ENCODE measurements around the gene TMEM81.

DNA sequence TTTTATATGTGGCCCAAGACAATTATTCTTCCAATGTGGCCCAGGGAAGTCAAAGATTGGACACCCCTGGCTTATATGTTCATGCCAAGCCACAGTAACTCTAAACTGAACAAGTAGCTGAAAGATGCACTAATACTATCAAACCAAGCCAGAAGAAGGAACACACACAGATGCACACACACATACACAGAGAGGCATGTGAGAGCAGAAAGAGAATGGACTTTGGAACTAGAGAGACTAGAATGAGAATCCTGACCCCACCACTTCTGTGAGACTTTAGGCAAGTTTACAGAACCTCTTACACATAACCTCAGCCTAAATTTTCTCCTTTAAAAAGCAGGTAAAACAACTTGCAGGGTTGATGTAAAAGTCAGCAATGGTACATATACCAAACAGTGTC, 11.2 kb upstream of the TMEM81 start:
- TF ChIP-seq, protein P1, sequence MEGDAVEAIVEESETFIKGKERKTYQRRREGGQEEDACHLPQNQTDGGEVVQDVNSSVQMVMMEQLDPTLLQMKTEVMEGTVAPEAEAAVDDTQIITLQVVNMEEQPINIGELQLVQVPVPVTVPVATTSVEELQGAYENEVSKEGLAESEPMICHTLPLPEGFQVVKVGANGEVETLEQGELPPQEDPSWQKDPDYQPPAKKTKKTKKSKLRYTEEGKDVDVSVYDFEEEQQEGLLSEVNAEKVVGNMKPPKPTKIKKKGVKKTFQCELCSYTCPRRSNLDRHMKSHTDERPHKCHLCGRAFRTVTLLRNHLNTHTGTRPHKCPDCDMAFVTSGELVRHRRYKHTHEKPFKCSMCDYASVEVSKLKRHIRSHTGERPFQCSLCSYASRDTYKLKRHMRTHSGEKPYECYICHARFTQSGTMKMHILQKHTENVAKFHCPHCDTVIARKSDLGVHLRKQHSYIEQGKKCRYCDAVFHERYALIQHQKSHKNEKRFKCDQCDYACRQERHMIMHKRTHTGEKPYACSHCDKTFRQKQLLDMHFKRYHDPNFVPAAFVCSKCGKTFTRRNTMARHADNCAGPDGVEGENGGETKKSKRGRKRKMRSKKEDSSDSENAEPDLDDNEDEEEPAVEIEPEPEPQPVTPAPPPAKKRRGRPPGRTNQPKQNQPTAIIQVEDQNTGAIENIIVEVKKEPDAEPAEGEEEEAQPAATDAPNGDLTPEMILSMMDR (conservative IDR thresholded peaks at IDR 0.05 in 1 of 2, IDR thresholded peaks at IDR 0.05 in 1 of 2; ENCODE audit: extremely low read depth in 1 of 2, insufficient read depth in 1 of 2, low read depth in 1 of 2, low read length in 2 of 2): no peak
- TF ChIP-seq EZH2 (IDR thresholded peaks at IDR 0.05; ENCODE audit: borderline replicate concordance, low read length): no peak
